GM23248 (cell line): ENCODE measurements around the gene FAM131C. TPM values are rescaled to one million over a fixed set of nuclear protein-coding genes. Genes with fewer than 3 reads are reported as not detected.
"Not testable (repeated sequence)": the region's sequence is repeated elsewhere in the genome, so short reads cannot be mapped to it uniquely, and the experiment has no call there.

Experiments
- DNase-seq: peaks from one replicate; pipeline ENCODE4 v3.0.0-alpha.2; 2015
- H2AFZ ChIP-seq: fragments of 200-600 bp; sonication (generic); 2 replicates; pipeline ENCODE4 v1.6.1; 2016; ENCODE audit warnings: antibody characterized with exemption
- H3F3A ChIP-seq: fragments of 200-600 bp; sonication (generic); 2 replicates; pipeline ENCODE4 v1.6.1; 2016; ENCODE audit warnings: mild to moderate bottlenecking, antibody characterized with exemption, mixed run types; ENCODE audit not compliant: insufficient read depth
- H3K27ac ChIP-seq: fragments of 200-600 bp; sonication (generic); 2 replicates; pipeline ENCODE4 v1.5.1; 2016; ENCODE audit warnings: mild to moderate bottlenecking
- H3K27me3 ChIP-seq: fragments of 200-600 bp; sonication (generic); replicated peaks from 2 replicates; pipeline ENCODE4 v1.6.1; 2016; ENCODE audit warnings: mild to moderate bottlenecking; ENCODE audit not compliant: insufficient read depth
- H3K36me3 ChIP-seq: fragments of 200-600 bp; sonication (generic); 2 replicates; pipeline ENCODE4 v1.6.1; 2016; ENCODE audit warnings: low read depth, mild to moderate bottlenecking
- H3K4me1 ChIP-seq: fragments of 200-600 bp; sonication (generic); 2 replicates; pipeline ENCODE4 v1.6.1; 2016; ENCODE audit warnings: mild to moderate bottlenecking; ENCODE audit not compliant: insufficient read depth
- H3K4me2 ChIP-seq: fragments of 200-600 bp; sonication (generic); one replicate; pipeline ENCODE4 v1.6.1; 2016; ENCODE audit warnings: mild to moderate bottlenecking; ENCODE audit not compliant: unreplicated experiment
- H3K4me3 ChIP-seq: fragments of 200-600 bp; sonication (generic); 2 replicates; pipeline ENCODE4 v1.5.1; 2016; ENCODE audit warnings: mild to moderate bottlenecking
- H3K79me2 ChIP-seq: fragments of 200-600 bp; sonication (generic); 2 replicates; pipeline ENCODE4 v1.6.1; 2016; ENCODE audit warnings: mild to moderate bottlenecking; ENCODE audit not compliant: insufficient read depth
- H3K9ac ChIP-seq: fragments of 200-600 bp; sonication (generic); 2 replicates; pipeline ENCODE4 v1.6.1; 2016; ENCODE audit warnings: mild to moderate bottlenecking
- H3K9me2 ChIP-seq: fragments of 200-600 bp; sonication (generic); 2 replicates; pipeline ENCODE4 v1.6.1; 2016; ENCODE audit warnings: mixed run types, mild to moderate bottlenecking, moderate library complexity; ENCODE audit not compliant: insufficient read depth
- H3K9me3 ChIP-seq: fragments of 200-600 bp; sonication (generic); one replicate; pipeline ENCODE4 v1.6.1; 2017; ENCODE audit warnings: low read depth
- H4K20me1 ChIP-seq: fragments of 200-600 bp; sonication (generic); 2 replicates; pipeline ENCODE4 v1.6.0; 2016; ENCODE audit not compliant: insufficient read depth
- EZH2 ChIP-seq: fragments of 200-600 bp; sonication (generic); IDR thresholded peaks from 2 replicates; pipeline ENCODE4 v1.6.1; 2018; ENCODE audit warnings: antibody characterized with exemption, mild to moderate bottlenecking; ENCODE audit not compliant: insufficient read depth, poor library complexity, severe bottlenecking
- EZH2phosphoT487 ChIP-seq: fragments of 200-600 bp; sonication (generic); IDR thresholded peaks from 2 replicates; pipeline ENCODE4 v1.6.1; 2018; ENCODE audit warnings: antibody characterized with exemption, moderate library complexity, mild to moderate bottlenecking, low read depth; ENCODE audit not compliant: insufficient read depth
- WGBS, 2 experiments: methylation state at CpG; one replicate each; pipeline ENCODE4 v1.1.6; 2015 to 2017; ENCODE audit warnings: low lambda C conversion rate in 2 of 2, low coverage in 1 of 2; ENCODE audit errors: missing lambda C conversion rate in 2 of 2; 5-methylcytosine and 5-hydroxymethylcytosine counted together
- in situ Hi-C: fragments of 300-500 bp; cut with MboI; formaldehyde crosslinking; loops from 2 replicates; pipeline ENCODE4 v1.15.0; 2020
- polyA plus RNA-seq: library from polyadenylated mRNA; unstranded; fragments of >200 nt; fragmentation: Nextera tagmentation; extraction: Ambion mirVana; gene quantifications from 2 replicates; pipeline ENCODE4 v1.2.1, GENCODE V29; 2016
- total RNA-seq: library from RNA; depleted of rRNA; stranded (reverse); fragments of >200 nt; shearing (Covaris generic); gene quantifications from 2 replicates; pipeline ENCODE4 v1.2.3, GENCODE V29; 2014

FAM131C gene
- total and polyA plus RNA-seq, 2 experiments from 2014 or later, result 0.97 to 1.3 TPM

GRCh38 chr1:16038620-16038912 lies 34.9 kb downstream of the FAM131C start:
- in situ Hi-C loops, result no loop called here
- H3K9me2 ChIP-seq, result no peaks in the 10 kb centered on the region
- WGBS, 2 experiments, result 61 to 66% methylated on average over 4 of the region's 4 CpGs

GRCh38 chr1:16036461-16036860 lies 37.0 kb downstream of the FAM131C start:
- DNase-seq, in situ Hi-C loops: not testable (repeated sequence)

More at GRCh38 chr1:16038620-16038912, 34.9 kb downstream of the FAM131C start:
- Histone ChIP-seq H3F3A (no peaks in the 10 kb centered on the region), H2AFZ (no peak overlapping the region), H3K9ac (no peak overlapping the region), H3K4me1 (no peaks in the 10 kb centered on the region), H3K27ac (no peak overlapping the region), H3K4me3 (no peak overlapping the region), H3K9me3 (no peaks in the 10 kb centered on the region), H3K4me2 (no peak overlapping the region), H4K20me1 (no peaks in the 10 kb centered on the region), H3K36me3 (no peaks in the 10 kb centered on the region), H3K79me2 (no peaks in the 10 kb centered on the region), H3K27me3 (no peaks in the 10 kb centered on the region)
- TF ChIP-seq EZH2phosphoT487 (no peak), EZH2 (no peak)
- no peak for DNase-seq

DNA sequence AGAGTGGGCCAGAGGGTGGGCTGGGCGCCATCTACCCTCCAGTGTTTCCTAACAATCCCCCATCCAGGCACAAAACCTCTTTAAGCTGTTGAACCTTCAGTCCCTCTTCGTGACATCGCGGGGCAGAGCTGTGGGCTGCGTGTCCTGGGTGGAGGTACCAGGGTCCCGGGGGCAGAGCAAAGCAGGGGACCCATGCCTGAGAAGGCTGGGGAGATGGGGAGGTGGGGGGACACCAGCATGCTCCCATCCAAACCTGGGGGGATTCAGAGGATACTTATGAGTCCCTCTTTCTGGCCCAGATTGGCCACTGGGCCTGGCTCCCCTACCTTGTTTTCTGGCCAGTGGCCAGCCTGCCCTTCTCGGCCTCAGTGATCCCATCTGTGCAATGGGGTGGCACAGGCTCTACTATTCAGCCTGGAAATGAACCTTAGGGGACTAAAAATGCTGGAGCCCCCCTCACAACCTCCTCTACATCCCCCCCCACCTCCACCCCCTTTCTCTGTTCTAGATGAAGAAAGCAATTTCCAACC lies 40.3 kb downstream of the FAM131C start:
- H4K20me1 ChIP-seq, H3K27me3 ChIP-seq, H3K9me3 ChIP-seq, H3K27ac ChIP-seq, DNase-seq, H3K4me1 ChIP-seq, H2AFZ ChIP-seq, H3K9ac ChIP-seq, H3K79me2 ChIP-seq, H3K4me3 ChIP-seq, in situ Hi-C loops, H3K36me3 ChIP-seq, H3K4me2 ChIP-seq, H3F3A ChIP-seq, H3K9me2 ChIP-seq: not testable (repeated sequence)
- 62 to 63% methylated on average over 6 to 7 of the region's 7 CpGs for WGBS, 2 experiments

More at GRCh38 chr1:16036461-16036860, 37.0 kb downstream of the FAM131C start:
- not testable (repeated sequence) for H3K9ac ChIP-seq, H3K27me3 ChIP-seq, H3K4me1 ChIP-seq, H3F3A ChIP-seq, H3K9me3 ChIP-seq, H3K79me2 ChIP-seq, H3K27ac ChIP-seq, H3K4me2 ChIP-seq, H3K4me3 ChIP-seq, H2AFZ ChIP-seq, H3K36me3 ChIP-seq, H4K20me1 ChIP-seq, H3K9me2 ChIP-seq
- 80 to 82% methylated on average over 11 of the region's 11 CpGs for WGBS, 2 experiments

GRCh38 chr1:16032388-16033102 lies 40.9 kb downstream of the FAM131C start:
- no peaks in the 10 kb centered on the region for H3K4me1 ChIP-seq
- H3K27ac ChIP-seq, result no peak overlapping the region
- H4K20me1 ChIP-seq, result no peaks in the 10 kb centered on the region
- TF ChIP-seq EZH2, result no peak
- no peak for TF ChIP-seq EZH2phosphoT487
- H3K4me3 ChIP-seq, result no peak overlapping the region
- no peaks in the 10 kb centered on the region for H3K9me3 ChIP-seq
- in situ Hi-C loops, result no loop called here
- no peaks in the 10 kb centered on the region for H3F3A ChIP-seq
- H3K79me2 ChIP-seq, result no peaks in the 10 kb centered on the region
- peak overlapping the region; percentile 42; the same call in 1 of the 2 replicates for H2AFZ ChIP-seq
- no peak overlapping the region for H3K9ac ChIP-seq
- H3K36me3 ChIP-seq, result no peaks in the 10 kb centered on the region
- H3K27me3 ChIP-seq, result no peaks in the 10 kb centered on the region
- no peaks in the 10 kb centered on the region for H3K9me2 ChIP-seq
- peak; percentile 96 for DNase-seq
- H3K4me2 ChIP-seq, result no peak overlapping the region
- 37 to 44% methylated on average over 17 to 18 of the region's 18 CpGs for WGBS, 2 experiments

DNA sequence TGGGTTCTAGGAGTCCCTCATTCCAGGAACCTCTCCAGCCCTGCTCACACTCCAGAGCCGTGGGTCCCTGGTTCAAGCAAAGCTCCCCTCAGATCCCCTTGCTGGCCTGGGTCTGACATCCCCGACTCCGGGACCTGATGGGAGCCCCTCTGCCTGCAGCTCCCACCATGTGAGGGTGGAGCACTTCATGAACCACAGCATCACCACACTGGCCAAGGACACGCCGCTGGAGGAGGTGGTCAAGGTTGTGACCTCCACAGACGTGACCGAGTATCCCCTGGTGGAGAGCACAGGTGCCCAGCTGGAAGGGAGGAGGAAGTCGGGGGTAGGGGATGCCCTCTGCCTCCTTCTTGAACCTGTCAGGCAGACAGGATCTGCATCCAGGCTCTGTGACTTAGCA lies 41.9 kb downstream of the FAM131C start:
- no peaks in the 10 kb centered on the region for H3K4me1 ChIP-seq

More for the DNA sequence above, 41.9 kb downstream of the FAM131C start:
- no peaks in the 10 kb centered on the region for H4K20me1 ChIP-seq
- H3K27ac ChIP-seq, result no peak overlapping the region
- H3F3A ChIP-seq, result no peaks in the 10 kb centered on the region
- WGBS, 2 experiments, result 97% methylated on average over 7 to 8 of the region's 8 CpGs
- H3K27me3 ChIP-seq, result no peaks in the 10 kb centered on the region
- no peaks in the 10 kb centered on the region for H3K9me3 ChIP-seq
- no peaks in the 10 kb centered on the region for H3K36me3 ChIP-seq
- no peak overlapping the region for H2AFZ ChIP-seq
- no peaks in the 10 kb centered on the region for H3K79me2 ChIP-seq
- no peak for TF ChIP-seq EZH2
- TF ChIP-seq EZH2phosphoT487, result no peak
- no peak for DNase-seq
- no peak overlapping the region for H3K4me2 ChIP-seq
- no peaks in the 10 kb centered on the region for H3K9me2 ChIP-seq
- in situ Hi-C loops, result no loop called here
- H3K4me3 ChIP-seq, result no peak overlapping the region
- no peak overlapping the region for H3K9ac ChIP-seq
